Islet of Langerhans (tissue), 1 donor: ENCODE results near the gene WNT9B.

Experiments used
- FAIRE-seq: peaks from one replicate; lab custom pipeline; 2011; peaks lifted over from hg19 to GRCh38; lab: Jason Lieb, UNC

The WNT9B gene

GRCh38 chr17:46851029-46851741, at the start of gene WNT9B:
WNT9B (plus strand) TSS chr17:46851583; CDS start chr17:46851639, 56 bp downstream.
- no peak for FAIRE-seq

- no peak for FAIRE-seq
These were observed 48.6 kb upstream of the WNT9B start for GRCh38 chr17:46802800-46803199.

GRCh38 chr17:46803544-46803943, 47.8 kb upstream of the WNT9B start:
- FAIRE-seq: no peak

- FAIRE-seq: no peak
These were observed 45.6 kb upstream of the WNT9B start for GRCh38 chr17:46805771-46806170.

- no peak for FAIRE-seq
These were observed 42.2 kb upstream of the WNT9B start for GRCh38 chr17:46809110-46809571.

GRCh38 chr17:46810837-46811236, 40.5 kb upstream of the WNT9B start:
- no peak for FAIRE-seq

- no peak for FAIRE-seq
These were observed 39.3 kb upstream of the WNT9B start for GRCh38 chr17:46811978-46812583.

GRCh38 chr17:46812624-46813318, 38.6 kb upstream of the WNT9B start:
- no peak for FAIRE-seq

GRCh38 chr17:46813920-46814319, 37.5 kb upstream of the WNT9B start:
- FAIRE-seq: no peak

GRCh38 chr17:46814446-46814845, 36.9 kb upstream of the WNT9B start:
- no peak for FAIRE-seq

GRCh38 chr17:46815474-46816353, 35.7 kb upstream of the WNT9B start:
- no peak for FAIRE-seq

- no peak for FAIRE-seq
These were observed 34.1 kb upstream of the WNT9B start for GRCh38 chr17:46817151-46817900.

GRCh38 chr17:46817901-46818209, 33.5 kb upstream of the WNT9B start:
- no peak for FAIRE-seq

- no peak for FAIRE-seq
These were observed 33.0 kb upstream of the WNT9B start, which contains the start of gene WNT3 for GRCh38 chr17:46818316-46818928. WNT3 (minus strand) TSS chr17:46818692; CDS start chr17:46818597, 95 bp downstream.

GRCh38 chr17:46818929-46819859, 32.2 kb upstream of the WNT9B start:
- FAIRE-seq: no peak

- FAIRE-seq: no peak
These were observed 31.5 kb upstream of the WNT9B start for GRCh38 chr17:46819906-46820351.

GRCh38 chr17:46820592-46821450, 30.6 kb upstream of the WNT9B start:
- no peak for FAIRE-seq

- FAIRE-seq: no peak
These were observed 29.6 kb upstream of the WNT9B start for GRCh38 chr17:46821482-46822387.
